ENCODE measurements around the gene YWHAB. TPM values are rescaled to one million over a fixed set of nuclear protein-coding genes. Genes with fewer than 3 reads are reported as not detected.

Gene YWHAB
- total RNA-seq, 1 experiment from 2014 or later: 216 TPM

- ChIA-PET CTCF (no interaction called here), POLR2A (no interaction called here)
- H3K36me3 Mint-ChIP-seq: peaks cover 50% of the 10 kb centered on the region
- no peaks in the 10 kb centered on the region for H3K27me3 Mint-ChIP-seq (ENCODE audit: low read depth)
- H3K27ac Mint-ChIP-seq: no peak overlapping the region
- H3K9me3 Mint-ChIP-seq: no peaks in the 10 kb centered on the region
- no peak for TF ChIP-seq ZMAT4 (CRISPR knock-in tag; IDR thresholded peaks at IDR 0.05)
- no peak for TF ChIP-seq GABPB1 (CRISPR knock-in tag; IDR thresholded peaks at IDR 0.05)
- TF ChIP-seq SMAD4 (CRISPR knock-in tag; IDR thresholded peaks at IDR 0.05): no peak
- TF ChIP-seq IRF2 (CRISPR knock-in tag; IDR thresholded peaks at IDR 0.05; ENCODE audit: borderline replicate concordance, low read depth): no peak
- TF ChIP-seq, protein P1, sequence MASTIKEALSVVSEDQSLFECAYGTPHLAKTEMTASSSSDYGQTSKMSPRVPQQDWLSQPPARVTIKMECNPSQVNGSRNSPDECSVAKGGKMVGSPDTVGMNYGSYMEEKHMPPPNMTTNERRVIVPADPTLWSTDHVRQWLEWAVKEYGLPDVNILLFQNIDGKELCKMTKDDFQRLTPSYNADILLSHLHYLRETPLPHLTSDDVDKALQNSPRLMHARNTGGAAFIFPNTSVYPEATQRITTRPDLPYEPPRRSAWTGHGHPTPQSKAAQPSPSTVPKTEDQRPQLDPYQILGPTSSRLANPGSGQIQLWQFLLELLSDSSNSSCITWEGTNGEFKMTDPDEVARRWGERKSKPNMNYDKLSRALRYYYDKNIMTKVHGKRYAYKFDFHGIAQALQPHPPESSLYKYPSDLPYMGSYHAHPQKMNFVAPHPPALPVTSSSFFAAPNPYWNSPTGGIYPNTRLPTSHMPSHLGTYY (CRISPR knock-in tag; IDR thresholded peaks at IDR 0.05): no peak
- TF ChIP-seq, protein P2, sequence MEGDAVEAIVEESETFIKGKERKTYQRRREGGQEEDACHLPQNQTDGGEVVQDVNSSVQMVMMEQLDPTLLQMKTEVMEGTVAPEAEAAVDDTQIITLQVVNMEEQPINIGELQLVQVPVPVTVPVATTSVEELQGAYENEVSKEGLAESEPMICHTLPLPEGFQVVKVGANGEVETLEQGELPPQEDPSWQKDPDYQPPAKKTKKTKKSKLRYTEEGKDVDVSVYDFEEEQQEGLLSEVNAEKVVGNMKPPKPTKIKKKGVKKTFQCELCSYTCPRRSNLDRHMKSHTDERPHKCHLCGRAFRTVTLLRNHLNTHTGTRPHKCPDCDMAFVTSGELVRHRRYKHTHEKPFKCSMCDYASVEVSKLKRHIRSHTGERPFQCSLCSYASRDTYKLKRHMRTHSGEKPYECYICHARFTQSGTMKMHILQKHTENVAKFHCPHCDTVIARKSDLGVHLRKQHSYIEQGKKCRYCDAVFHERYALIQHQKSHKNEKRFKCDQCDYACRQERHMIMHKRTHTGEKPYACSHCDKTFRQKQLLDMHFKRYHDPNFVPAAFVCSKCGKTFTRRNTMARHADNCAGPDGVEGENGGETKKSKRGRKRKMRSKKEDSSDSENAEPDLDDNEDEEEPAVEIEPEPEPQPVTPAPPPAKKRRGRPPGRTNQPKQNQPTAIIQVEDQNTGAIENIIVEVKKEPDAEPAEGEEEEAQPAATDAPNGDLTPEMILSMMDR (IDR thresholded peaks at IDR 0.05): no peak
- no peak for TF ChIP-seq TP53 (CRISPR knock-in tag; IDR thresholded peaks at IDR 0.05)
- TF ChIP-seq RORB (CRISPR knock-in tag; IDR thresholded peaks at IDR 0.05): no peak
- TF ChIP-seq, protein P3, sequence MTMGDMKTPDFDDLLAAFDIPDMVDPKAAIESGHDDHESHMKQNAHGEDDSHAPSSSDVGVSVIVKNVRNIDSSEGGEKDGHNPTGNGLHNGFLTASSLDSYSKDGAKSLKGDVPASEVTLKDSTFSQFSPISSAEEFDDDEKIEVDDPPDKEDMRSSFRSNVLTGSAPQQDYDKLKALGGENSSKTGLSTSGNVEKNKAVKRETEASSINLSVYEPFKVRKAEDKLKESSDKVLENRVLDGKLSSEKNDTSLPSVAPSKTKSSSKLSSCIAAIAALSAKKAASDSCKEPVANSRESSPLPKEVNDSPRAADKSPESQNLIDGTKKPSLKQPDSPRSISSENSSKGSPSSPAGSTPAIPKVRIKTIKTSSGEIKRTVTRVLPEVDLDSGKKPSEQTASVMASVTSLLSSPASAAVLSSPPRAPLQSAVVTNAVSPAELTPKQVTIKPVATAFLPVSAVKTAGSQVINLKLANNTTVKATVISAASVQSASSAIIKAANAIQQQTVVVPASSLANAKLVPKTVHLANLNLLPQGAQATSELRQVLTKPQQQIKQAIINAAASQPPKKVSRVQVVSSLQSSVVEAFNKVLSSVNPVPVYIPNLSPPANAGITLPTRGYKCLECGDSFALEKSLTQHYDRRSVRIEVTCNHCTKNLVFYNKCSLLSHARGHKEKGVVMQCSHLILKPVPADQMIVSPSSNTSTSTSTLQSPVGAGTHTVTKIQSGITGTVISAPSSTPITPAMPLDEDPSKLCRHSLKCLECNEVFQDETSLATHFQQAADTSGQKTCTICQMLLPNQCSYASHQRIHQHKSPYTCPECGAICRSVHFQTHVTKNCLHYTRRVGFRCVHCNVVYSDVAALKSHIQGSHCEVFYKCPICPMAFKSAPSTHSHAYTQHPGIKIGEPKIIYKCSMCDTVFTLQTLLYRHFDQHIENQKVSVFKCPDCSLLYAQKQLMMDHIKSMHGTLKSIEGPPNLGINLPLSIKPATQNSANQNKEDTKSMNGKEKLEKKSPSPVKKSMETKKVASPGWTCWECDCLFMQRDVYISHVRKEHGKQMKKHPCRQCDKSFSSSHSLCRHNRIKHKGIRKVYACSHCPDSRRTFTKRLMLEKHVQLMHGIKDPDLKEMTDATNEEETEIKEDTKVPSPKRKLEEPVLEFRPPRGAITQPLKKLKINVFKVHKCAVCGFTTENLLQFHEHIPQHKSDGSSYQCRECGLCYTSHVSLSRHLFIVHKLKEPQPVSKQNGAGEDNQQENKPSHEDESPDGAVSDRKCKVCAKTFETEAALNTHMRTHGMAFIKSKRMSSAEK (CRISPR knock-in tag; IDR thresholded peaks at IDR 0.05; ENCODE audit: borderline replicate concordance): no peak
- TF ChIP-seq GRHL2 (CRISPR knock-in tag; IDR thresholded peaks at IDR 0.05; ENCODE audit: insufficient replicate concordance, severe bottlenecking): no peak
- no peaks in the 10 kb centered on the region for H3K4me1 Mint-ChIP-seq
- ATAC-seq: no peak
- no peak overlapping the region for H3K4me3 Mint-ChIP-seq
- DNase-seq (ENCODE audit: low spot score): no peak
Measured at GRCh38 chr20:44901974-44902373, 16.5 kb downstream of the YWHAB start.

- no peak for ATAC-seq
- no peak overlapping the region for H3K27ac Mint-ChIP-seq
- ChIA-PET POLR2A (no interaction called here), CTCF (no interaction called here)
- no peak for DNase-seq (ENCODE audit: low spot score)
- peaks cover 59% of the 10 kb centered on the region for H3K36me3 Mint-ChIP-seq
- H3K4me1 Mint-ChIP-seq: peaks cover 9% of the 10 kb centered on the region
- H3K9me3 Mint-ChIP-seq: no peaks in the 10 kb centered on the region
- no peaks in the 10 kb centered on the region for H3K27me3 Mint-ChIP-seq (ENCODE audit: low read depth)
- no peak overlapping the region for H3K4me3 Mint-ChIP-seq
- no peak for TF ChIP-seq ZNF671 (CRISPR knock-in tag; IDR thresholded peaks at IDR 0.05)
- TF ChIP-seq, protein P4, sequence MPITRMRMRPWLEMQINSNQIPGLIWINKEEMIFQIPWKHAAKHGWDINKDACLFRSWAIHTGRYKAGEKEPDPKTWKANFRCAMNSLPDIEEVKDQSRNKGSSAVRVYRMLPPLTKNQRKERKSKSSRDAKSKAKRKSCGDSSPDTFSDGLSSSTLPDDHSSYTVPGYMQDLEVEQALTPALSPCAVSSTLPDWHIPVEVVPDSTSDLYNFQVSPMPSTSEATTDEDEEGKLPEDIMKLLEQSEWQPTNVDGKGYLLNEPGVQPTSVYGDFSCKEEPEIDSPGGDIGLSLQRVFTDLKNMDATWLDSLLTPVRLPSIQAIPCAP (CRISPR knock-in tag; IDR thresholded peaks at IDR 0.05): no peak
- no peak for TF ChIP-seq NFE2L1 (CRISPR knock-in tag; IDR thresholded peaks at IDR 0.05)
- no peak for TF ChIP-seq ATF2 (CRISPR knock-in tag; IDR thresholded peaks at IDR 0.05; ENCODE audit: borderline replicate concordance, low read depth)
- no peak for TF ChIP-seq MXD4 (CRISPR knock-in tag; IDR thresholded peaks at IDR 0.05; ENCODE audit: borderline replicate concordance)
- TF ChIP-seq ZNF423 (CRISPR knock-in tag; IDR thresholded peaks at IDR 0.05): no peak
- TF ChIP-seq, protein P5, sequence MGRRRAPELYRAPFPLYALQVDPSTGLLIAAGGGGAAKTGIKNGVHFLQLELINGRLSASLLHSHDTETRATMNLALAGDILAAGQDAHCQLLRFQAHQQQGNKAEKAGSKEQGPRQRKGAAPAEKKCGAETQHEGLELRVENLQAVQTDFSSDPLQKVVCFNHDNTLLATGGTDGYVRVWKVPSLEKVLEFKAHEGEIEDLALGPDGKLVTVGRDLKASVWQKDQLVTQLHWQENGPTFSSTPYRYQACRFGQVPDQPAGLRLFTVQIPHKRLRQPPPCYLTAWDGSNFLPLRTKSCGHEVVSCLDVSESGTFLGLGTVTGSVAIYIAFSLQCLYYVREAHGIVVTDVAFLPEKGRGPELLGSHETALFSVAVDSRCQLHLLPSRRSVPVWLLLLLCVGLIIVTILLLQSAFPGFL (CRISPR knock-in tag; IDR thresholded peaks at IDR 0.05; ENCODE audit: borderline replicate concordance): no peak
- TF ChIP-seq ZNF219 (CRISPR knock-in tag; IDR thresholded peaks at IDR 0.05; ENCODE audit: borderline replicate concordance): no peak
- no peak for TF ChIP-seq SMAD3 (CRISPR knock-in tag; IDR thresholded peaks at IDR 0.05; ENCODE audit: borderline replicate concordance)
- TF ChIP-seq TCF7 (CRISPR knock-in tag; IDR thresholded peaks at IDR 0.05; ENCODE audit: low read depth): no peak
- no peak for TF ChIP-seq SP1 (CRISPR knock-in tag; conservative IDR thresholded peaks at IDR 0.05)
- no peak for TF ChIP-seq FOXP4 (CRISPR knock-in tag; IDR thresholded peaks at IDR 0.05)
Measured at GRCh38 chr20:44904377-44904776, 18.9 kb downstream of the YWHAB start.

All from WTC11 (cell line).